Naive thymus-derived CD4-positive, alpha-beta T cell (primary cell): ENCODE data around the gene PDCD11. TPM values are rescaled to one million over a fixed set of nuclear protein-coding genes. Genes with fewer than 3 reads are reported as not detected.
A peak's percentile ranks its signal among the peaks of the same experiment; 100 is the strongest.

Experiments used
- ATAC-seq: fragments of 150-1000 bp; cut with Tn5 transposase; 2 replicates; pipeline ENCODE4 v1.10.0; 2021; ENCODE audit warnings: mild to moderate bottlenecking, moderate library complexity
- CTCF ChIA-PET: fragments of 350-600 bp; sonication (Branson Sonifier 250); formaldehyde crosslinking; loops from one replicate; lab custom pipeline; 2021; ENCODE audit warnings: antibody characterized with exemption; lab: Charles Lee
- POLR2A ChIA-PET: fragments of 350-600 bp; sonication (Branson Sonifier 250); formaldehyde crosslinking; loops from one replicate; lab custom pipeline; 2021; ENCODE audit warnings: antibody characterized with exemption, inconsistent platforms; lab: Charles Lee
- DNase-seq, 9 donors: peaks; one replicate each; pipeline versions ENCODE4 v3.0.0 to v3.0.0-alpha.2; 2020 to 2022; ENCODE audit warnings: mixed read lengths in 1 of 9
- H3K27ac ChIP-seq: one replicate; pipeline ENCODE4 v1.7.0; 2013; ENCODE audit warnings: mild to moderate bottlenecking, low read depth, low read length, moderate library complexity
- H3K27me3 ChIP-seq, 2 donors: one replicate each; pipeline ENCODE4 v1.7.0; 2013; ENCODE audit warnings: low read length in 2 of 2, mild to moderate bottlenecking in 2 of 2, moderate library complexity in 2 of 2; ENCODE audit not compliant: control insufficient read depth in 2 of 2, insufficient read depth in 2 of 2
- H3K36me3 ChIP-seq, 3 experiments: 1 replicate in 2 of 3; 2 replicates in 1 of 3; pipeline ENCODE4 v1.7.0; 2013; ENCODE audit warnings: low read length in 3 of 3, mild to moderate bottlenecking in 3 of 3, moderate library complexity in 1 of 3; ENCODE audit not compliant: insufficient read depth in 3 of 3, control insufficient read depth in 2 of 3
- H3K4me1 ChIP-seq, 2 donors: one replicate each; pipeline ENCODE4 v1.7.0; 2013; ENCODE audit warnings: low read length in 2 of 2, mild to moderate bottlenecking in 2 of 2, moderate library complexity in 1 of 2; ENCODE audit not compliant: control insufficient read depth in 2 of 2, insufficient read depth in 2 of 2
- H3K4me3 ChIP-seq: 2 replicates; pipeline ENCODE4 v1.7.0; 2013; ENCODE audit warnings: mild to moderate bottlenecking, low read length
- H3K9me3 ChIP-seq, 3 experiments: 1 replicate in 2 of 3; 2 replicates in 1 of 3; pipeline ENCODE4 v1.7.0; 2013; ENCODE audit warnings: low read length in 3 of 3; ENCODE audit not compliant: control insufficient read depth in 2 of 3
- H3K27ac Mint-ChIP-seq, 9 donors: one replicate each; pipeline ENCODE4 v1.8.0; 2020 to 2022; ENCODE audit warnings: mixed read lengths in 9 of 9, mild to moderate bottlenecking in 8 of 9, moderate library complexity in 5 of 9, inconsistent platforms in 2 of 9
- H3K27me3 Mint-ChIP-seq, 5 donors: one replicate each; pipeline ENCODE4 v1.8.0; 2021 to 2022; ENCODE audit warnings: mixed read lengths in 5 of 5, mild to moderate bottlenecking in 1 of 5
- H3K36me3 Mint-ChIP-seq, 5 donors: one replicate each; pipeline ENCODE4 v1.8.0; 2020 to 2022; ENCODE audit warnings: mixed read lengths in 5 of 5, mild to moderate bottlenecking in 3 of 5, inconsistent platforms in 1 of 5
- H3K4me1 Mint-ChIP-seq, 7 donors: one replicate each; pipeline ENCODE4 v1.8.0; 2020 to 2022; ENCODE audit warnings: mixed read lengths in 7 of 7, mild to moderate bottlenecking in 3 of 7, inconsistent platforms in 1 of 7
- H3K4me3 Mint-ChIP-seq, 10 donors: one replicate each; pipeline ENCODE4 v1.8.0; 2020 to 2022; ENCODE audit warnings: mild to moderate bottlenecking in 10 of 10, mixed read lengths in 10 of 10, moderate library complexity in 6 of 10, inconsistent platforms in 2 of 10
- H3K9me3 Mint-ChIP-seq, 11 donors: one replicate each; pipeline ENCODE4 v1.8.0; 2020 to 2022; ENCODE audit warnings: mixed read lengths in 11 of 11, mild to moderate bottlenecking in 4 of 11, inconsistent platforms in 1 of 11, moderate library complexity in 1 of 11
- intact Hi-C, 2 donors: fragments of 100-400 bp; cut with micrococcal nuclease; formaldehyde crosslinking; loops; one replicate each; pipeline ENCODE4 v1.15.1; 2023
- polyA plus RNA-seq, 2 donors: library from polyadenylated mRNA; unstranded; fragments of 300-500 nt; fragmentation: Illumina TruSeq; gene quantifications; one replicate each; pipeline ENCODE4 v1.2.3, GENCODE V29; 2021
- total RNA-seq, 6 experiments: library from RNA in 5 of 6; stranded (reverse) in 5 of 6; gene quantifications; 1 replicate in 5 of 6; 2 replicates in 1 of 6; pipeline ENCODE4 v1.2.3 and lab custom pipeline; 2021 to 2026

The PDCD11 gene
- total and polyA plus RNA-seq, 7 experiments from 2014 or later = 7.5 to 56.3 (median 31.9) TPM

- Histone ChIP-seq H3K4me1 (peaks cover 1 to 9% of the 10 kb centered on the region in 2 donors), H3K4me3 (no peak overlapping the region), H3K27me3 (no peaks in the 10 kb centered on the region), H3K27ac (no peak overlapping the region), H3K9me3 (no peaks in the 10 kb centered on the region), H3K36me3 (peaks cover 0 to 88% (median 8%) of the 10 kb centered on the region in 3 experiments)
- intact Hi-C loops = no loop called here
- Mint-ChIP-seq H3K27me3 (no peaks in the 10 kb centered on the region), H3K4me1 (peaks cover 11 to 29% (median 15%) of the 10 kb centered on the region in 7 donors), H3K36me3 (peaks cover 17 to 52% (median 20%) of the 10 kb centered on the region in 5 donors), H3K4me3 (no peak overlapping the region), H3K27ac (no peak overlapping the region), H3K9me3 (peaks cover 0 to 1% (median 0%) of the 10 kb centered on the region in 11 donors)
- ATAC-seq = no peak
- DNase-seq = no peak
- ChIA-PET POLR2A (no interaction called here), CTCF (no interaction called here)
These were observed 48.1 kb downstream of the PDCD11 start for GRCh38 chr10:103444478-103444877.

GRCh38 chr10:103445366-103445765, 48.9 kb downstream of the PDCD11 start:
- no peak overlapping the region for H3K4me3 Mint-ChIP-seq
- H3K27ac Mint-ChIP-seq = peak overlapping the region in 1 of 9 donors; percentile 43
- Histone ChIP-seq H3K36me3 (peaks cover 0 to 86% (median 8%) of the 10 kb centered on the region in 3 experiments), H3K4me1 (peaks cover 6 to 18% of the 10 kb centered on the region in 2 donors), H3K9me3 (no peaks in the 10 kb centered on the region), H3K27ac (no peak overlapping the region), H3K27me3 (no peaks in the 10 kb centered on the region), H3K4me3 (no peak overlapping the region)
- intact Hi-C loops = no loop called here
- peaks cover 20 to 37% (median 23%) of the 10 kb centered on the region in 7 donors for H3K4me1 Mint-ChIP-seq
- peaks cover 9 to 44% (median 16%) of the 10 kb centered on the region in 5 donors for H3K36me3 Mint-ChIP-seq
- ATAC-seq = no peak
- peaks cover 0 to 1% (median 0%) of the 10 kb centered on the region in 11 donors for H3K9me3 Mint-ChIP-seq
- H3K27me3 Mint-ChIP-seq = no peaks in the 10 kb centered on the region
- ChIA-PET CTCF (no interaction called here), POLR2A (no interaction called here)
- DNase-seq = no peak

GRCh38 chr10:103445767-103446567, 49.5 kb downstream of the PDCD11 start:
- peaks cover 8 to 40% (median 16%) of the 10 kb centered on the region in 5 donors for H3K36me3 Mint-ChIP-seq
- intact Hi-C loops = no loop called here

GRCh38 chr10:103447187-103447586, 50.8 kb downstream of the PDCD11 start:
- H3K4me1 ChIP-seq = peaks cover 18 to 23% of the 10 kb centered on the region in 2 donors
- H3K27me3 ChIP-seq = no peaks in the 10 kb centered on the region
- no peak overlapping the region for H3K4me3 Mint-ChIP-seq
- no peaks in the 10 kb centered on the region for H3K27me3 Mint-ChIP-seq
- H3K4me3 ChIP-seq = no peak overlapping the region
- ATAC-seq (no peak), DNase-seq (no peak)
- ChIA-PET POLR2A (no interaction called here), CTCF (no interaction called here)
- intact Hi-C loops = no loop called here
- peaks cover 8 to 41% (median 13%) of the 10 kb centered on the region in 5 donors for H3K36me3 Mint-ChIP-seq
- peaks cover 27 to 48% (median 37%) of the 10 kb centered on the region in 7 donors for H3K4me1 Mint-ChIP-seq
- peak overlapping the region in 3 of 9 donors; percentile 21 to 65 (median 50) for H3K27ac Mint-ChIP-seq
- H3K27ac ChIP-seq = no peak overlapping the region
- peaks cover 0 to 1% (median 0%) of the 10 kb centered on the region in 11 donors for H3K9me3 Mint-ChIP-seq
- H3K36me3 ChIP-seq = peaks cover 0 to 70% (median 8%) of the 10 kb centered on the region in 3 experiments
- H3K9me3 ChIP-seq = no peaks in the 10 kb centered on the region

More at GRCh38 chr10:103445767-103446567, 49.5 kb downstream of the PDCD11 start:
- Histone ChIP-seq H3K36me3 (peaks cover 0 to 80% (median 8%) of the 10 kb centered on the region in 3 experiments), H3K27me3 (no peaks in the 10 kb centered on the region), H3K27ac (no peak overlapping the region), H3K4me3 (no peak overlapping the region), H3K9me3 (no peaks in the 10 kb centered on the region), H3K4me1 (peaks cover 12 to 23% of the 10 kb centered on the region in 2 donors)
- H3K9me3 Mint-ChIP-seq = peaks cover 0 to 1% (median 0%) of the 10 kb centered on the region in 11 donors
- ChIA-PET POLR2A (no interaction called here), CTCF (no interaction called here)
- DNase-seq (no peak), ATAC-seq (no peak)
- H3K27ac Mint-ChIP-seq = peak overlapping the region in 5 of 9 donors; percentile 2 to 33 (median 31)
- no peak overlapping the region for H3K4me3 Mint-ChIP-seq
- peaks cover 26 to 43% (median 29%) of the 10 kb centered on the region in 7 donors for H3K4me1 Mint-ChIP-seq
- no peaks in the 10 kb centered on the region for H3K27me3 Mint-ChIP-seq

GRCh38 chr10:103448746-103449145, 52.3 kb downstream of the PDCD11 start:
- no peaks in the 10 kb centered on the region for H3K27me3 ChIP-seq
- peak overlapping the region; percentile 9 for H3K27ac ChIP-seq
- POLR2A ChIA-PET = no interaction called here
- H3K4me1 ChIP-seq = peaks cover 18 to 30% of the 10 kb centered on the region in 2 donors
- Mint-ChIP-seq H3K4me3 (peak overlapping the region in 5 of 10 donors; percentile 3 to 97 (median 79)), H3K27ac (peak overlapping the region; percentile 41 to 93 (median 74)), H3K4me1 (peaks cover 27 to 61% (median 45%) of the 10 kb centered on the region in 7 donors), H3K36me3 (peaks cover 4 to 37% (median 9%) of the 10 kb centered on the region in 5 donors), H3K27me3 (no peaks in the 10 kb centered on the region), H3K9me3 (peaks cover 0 to 1% (median 0%) of the 10 kb centered on the region in 11 donors)
- intact Hi-C loops = no loop called here
- H3K9me3 ChIP-seq = no peaks in the 10 kb centered on the region
- CTCF ChIA-PET = no interaction called here
- ATAC-seq = no peak
- peaks cover 0 to 54% (median 8%) of the 10 kb centered on the region in 3 experiments for H3K36me3 ChIP-seq
- H3K4me3 ChIP-seq = no peak overlapping the region
- DNase-seq = no peak

GRCh38 chr10:103449208-103450144, 53.0 kb downstream of the PDCD11 start:
- Mint-ChIP-seq H3K36me3 (peaks cover 4 to 37% (median 8%) of the 10 kb centered on the region in 5 donors), H3K27me3 (no peaks in the 10 kb centered on the region), H3K9me3 (peaks cover 0 to 1% (median 0%) of the 10 kb centered on the region in 11 donors), H3K27ac (peak overlapping the region; percentile 52 to 93 (median 74)), H3K4me3 (peak overlapping the region in 9 of 10 donors; percentile 12 to 97 (median 85)), H3K4me1 (peaks cover 27 to 64% (median 47%) of the 10 kb centered on the region in 7 donors)
- peaks cover 0 to 47% (median 8%) of the 10 kb centered on the region in 3 experiments for H3K36me3 ChIP-seq
- H3K27ac ChIP-seq = peak overlapping the region; percentile 9
- no peak overlapping the region for H3K4me3 ChIP-seq
- no peaks in the 10 kb centered on the region for H3K27me3 ChIP-seq
- ChIA-PET POLR2A (no interaction called here), CTCF (no interaction called here)
- no peak for DNase-seq
- ATAC-seq = no peak
- intact Hi-C loops = loop anchor here in 1 of 2 donors (5.0 kb wide), 1 partner anchor 32 kb away; no protein-coding TSS in a partner anchor
- peaks cover 18 to 34% of the 10 kb centered on the region in 2 donors for H3K4me1 ChIP-seq
- H3K9me3 ChIP-seq = no peaks in the 10 kb centered on the region
